Colon (tissue), 2 donors: ENCODE measurements around the gene PPP1R9B.

Experiments used
- FAIRE-seq: peaks from 2 replicates; lab custom pipeline; 2012; peaks lifted over from hg19 to GRCh38; lab: Jason Lieb, UNC
- donor health status: control.
- donor health status: control.

The PPP1R9B gene

GRCh38 chr17:50088952-50089825, 61.3 kb downstream of the PPP1R9B start:
- FAIRE-seq, result no peak

GRCh38 chr17:50087912-50088405, 62.5 kb downstream of the PPP1R9B start:
- FAIRE-seq, result no peak

DNA sequence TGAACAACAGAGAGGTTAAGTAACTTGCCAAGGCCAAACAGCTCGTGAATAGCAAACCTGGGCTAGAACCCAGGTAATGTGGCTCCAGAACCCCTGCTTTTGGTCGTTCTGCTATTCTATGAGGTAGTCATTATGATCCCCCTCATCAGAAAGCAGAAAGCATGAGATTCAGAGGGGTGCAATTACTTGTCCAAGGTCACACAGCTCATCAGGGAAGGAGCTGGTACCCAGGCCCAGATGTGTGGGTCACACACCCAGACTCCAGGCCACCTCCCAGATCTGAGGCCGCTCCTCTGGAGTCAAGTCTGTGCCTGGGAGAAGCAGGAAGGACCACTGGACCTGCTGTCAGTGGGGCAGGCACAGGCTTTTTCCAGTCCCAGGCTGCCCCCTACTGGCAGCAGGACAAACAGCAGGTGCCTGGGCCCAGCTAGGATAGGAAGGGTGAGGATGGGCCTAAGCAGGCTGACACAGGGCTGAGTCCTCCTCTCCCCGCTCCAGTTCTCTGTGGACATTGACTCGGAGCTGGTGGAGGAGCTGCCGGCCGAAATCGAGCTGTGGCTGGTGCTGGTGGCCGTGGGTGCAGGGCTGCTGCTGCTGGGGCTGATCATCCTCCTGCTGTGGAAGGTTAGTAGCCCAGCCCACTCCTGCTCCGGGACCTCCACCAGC, 63.1 kb downstream of the PPP1R9B start:
- no peak for FAIRE-seq
